ENCODE data around the gene SNAP29. TPM values are rescaled to one million over a fixed set of nuclear protein-coding genes. Genes with fewer than 3 reads are reported as not detected.

Gene SNAP29
- total RNA-seq, 1 experiment from 2014 or later: 24.5 TPM

- intact Hi-C loops (cut with micrococcal nuclease; ENCODE audit: unreplicated experiment): loop anchor here (10.0 kb wide), 1 partner anchor 63 kb away; no protein-coding TSS in a partner anchor
- ChIA-PET CTCF (no interaction called here), POLR2A (no interaction called here)
- Histone ChIP-seq H3K36me3 (ENCODE audit: control insufficient read depth, insufficient read depth, low read length) (no peaks in the 10 kb centered on the region), H3K27me3 (ENCODE audit: control insufficient read depth, insufficient read depth, low read length) (no peaks in the 10 kb centered on the region), H3K4me1 (ENCODE audit: control insufficient read depth, insufficient read depth, low read length) (peaks cover 6% of the 10 kb centered on the region), H3K4me3 (ENCODE audit: low read depth in 2 of 2, low read length in 2 of 2) (no peak overlapping the region), H3K27ac (ENCODE audit: low read length) (no peak overlapping the region), H3K9me3 (ENCODE audit: control insufficient read depth, insufficient read depth, low read depth, low read length) (no peaks in the 10 kb centered on the region)
- DNase-seq (ENCODE audit: low read depth, low spot score): no peak
- no peak for TF ChIP-seq TCF7L2 (IDR thresholded peaks at IDR 0.05; ENCODE audit: low read depth, low read length)
- no peak for TF ChIP-seq REST (IDR thresholded peaks at IDR 0.05; ENCODE audit: insufficient read depth in 1 of 2, low read depth in 2 of 2, low read length in 1 of 2)
- no TSS peak for BruUV-seq (replicated peaks)
- in situ Hi-C loops (cut with HindIII; ENCODE audit: low pct_unique_long_range_greater_than_20kb, low sequenced_read_pairs): no loop called here
- ATAC-seq: no peak
These were observed 23.3 kb downstream of the SNAP29 start for GRCh38 chr22:20881869-20882815.

GRCh38 chr22:20882855-20883254 lies 24.0 kb downstream of the SNAP29 start:
- TF ChIP-seq SIN3A (IDR thresholded peaks at IDR 0.05; ENCODE audit: borderline replicate concordance, insufficient read depth, low read depth, low read length) (no peak), TCF7L2 (IDR thresholded peaks at IDR 0.05; ENCODE audit: low read depth, low read length) (no peak), CTCF (IDR thresholded peaks at IDR 0.05) (no peak), REST (IDR thresholded peaks at IDR 0.05; ENCODE audit: insufficient read depth in 1 of 2, low read depth in 2 of 2, low read length in 1 of 2) (no peak), POLR2AphosphoS5 (IDR thresholded peaks at IDR 0.05; ENCODE audit: low read depth, low read length) (no peak)
- ATAC-seq: no peak

More at GRCh38 chr22:20882855-20883254, 24.0 kb downstream of the SNAP29 start:
- Histone ChIP-seq H3K4me3 (ENCODE audit: low read depth in 2 of 2, low read length in 2 of 2) (no peak overlapping the region), H3K27me3 (ENCODE audit: control insufficient read depth, insufficient read depth, low read length) (no peaks in the 10 kb centered on the region), H3K9me3 (ENCODE audit: control insufficient read depth, insufficient read depth, low read depth, low read length) (no peaks in the 10 kb centered on the region), H3K4me1 (ENCODE audit: control insufficient read depth, insufficient read depth, low read length) (peaks cover 6% of the 10 kb centered on the region), H3K27ac (ENCODE audit: low read length) (no peak overlapping the region), H3K36me3 (ENCODE audit: control insufficient read depth, insufficient read depth, low read length) (no peaks in the 10 kb centered on the region)
- no peak for DNase-seq (ENCODE audit: low read depth, low spot score)
- intact Hi-C loops (cut with micrococcal nuclease; ENCODE audit: unreplicated experiment) (loop anchor here (10.0 kb wide), 1 partner anchor 62 kb away; no protein-coding TSS in a partner anchor), in situ Hi-C loops (cut with HindIII; ENCODE audit: low pct_unique_long_range_greater_than_20kb, low sequenced_read_pairs) (no loop called here)
- ChIA-PET CTCF (no interaction called here), POLR2A (no interaction called here)
- no TSS peak for BruUV-seq (replicated peaks)

Data from Panc1 (cell line).